ENCODE results near the gene PTGR3. TPM values are rescaled to one million over a fixed set of nuclear protein-coding genes. Genes with fewer than 3 reads are reported as not detected.

Gene PTGR3
- total RNA-seq, 1 experiment from 2014 or later: 9.3 TPM

DNA sequence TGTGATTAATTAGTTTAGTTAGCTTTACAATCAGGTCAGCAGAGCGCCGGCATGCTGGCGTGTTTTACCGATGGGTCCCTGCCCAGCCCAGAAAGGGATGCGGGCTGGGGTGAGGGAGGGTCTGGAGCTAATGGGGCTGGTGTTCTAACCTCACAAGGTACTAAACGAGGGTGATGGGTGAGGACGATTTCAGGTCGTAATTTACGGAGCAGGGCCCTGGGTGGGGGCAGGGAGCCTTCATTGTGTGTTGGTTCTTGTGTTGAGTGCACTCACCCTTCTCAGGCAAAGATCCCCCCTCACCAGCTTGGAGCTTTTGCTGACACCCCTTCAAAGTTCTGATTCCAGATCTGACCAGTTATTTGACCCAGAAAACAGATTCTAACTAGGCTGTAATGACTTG is 39.5 kb downstream of the PTGR3 start:
- no peak for DNase-seq
- intact Hi-C loops (cut with micrococcal nuclease; ENCODE audit: unreplicated experiment): no loop called here
- Mint-ChIP-seq H3K36me3 (ENCODE audit: insufficient read depth, unreplicated experiment) (no peaks in the 10 kb centered on the region), H3K27me3 (ENCODE audit: insufficient read depth, unreplicated experiment) (no peaks in the 10 kb centered on the region), H3K9me3 (ENCODE audit: unreplicated experiment) (no peaks in the 10 kb centered on the region), H3K4me3 (ENCODE audit: unreplicated experiment) (no peak overlapping the region), H3K27ac (ENCODE audit: unreplicated experiment) (no peak overlapping the region), H3K4me1 (ENCODE audit: low read depth, unreplicated experiment) (no peaks in the 10 kb centered on the region)
- H3K4me1 ChIP-seq: no peaks in the 10 kb centered on the region
- no TSS peak for BruUV-seq (replicated peaks)
- POLR2A ChIA-PET: no interaction called here
- H3K9me3 ChIP-seq: no peaks in the 10 kb centered on the region
- no peaks in the 10 kb centered on the region for H3K27me3 ChIP-seq (replicated peaks; ENCODE audit: control insufficient read depth, insufficient read depth, low read length)
- TF ChIP-seq, protein P1, sequence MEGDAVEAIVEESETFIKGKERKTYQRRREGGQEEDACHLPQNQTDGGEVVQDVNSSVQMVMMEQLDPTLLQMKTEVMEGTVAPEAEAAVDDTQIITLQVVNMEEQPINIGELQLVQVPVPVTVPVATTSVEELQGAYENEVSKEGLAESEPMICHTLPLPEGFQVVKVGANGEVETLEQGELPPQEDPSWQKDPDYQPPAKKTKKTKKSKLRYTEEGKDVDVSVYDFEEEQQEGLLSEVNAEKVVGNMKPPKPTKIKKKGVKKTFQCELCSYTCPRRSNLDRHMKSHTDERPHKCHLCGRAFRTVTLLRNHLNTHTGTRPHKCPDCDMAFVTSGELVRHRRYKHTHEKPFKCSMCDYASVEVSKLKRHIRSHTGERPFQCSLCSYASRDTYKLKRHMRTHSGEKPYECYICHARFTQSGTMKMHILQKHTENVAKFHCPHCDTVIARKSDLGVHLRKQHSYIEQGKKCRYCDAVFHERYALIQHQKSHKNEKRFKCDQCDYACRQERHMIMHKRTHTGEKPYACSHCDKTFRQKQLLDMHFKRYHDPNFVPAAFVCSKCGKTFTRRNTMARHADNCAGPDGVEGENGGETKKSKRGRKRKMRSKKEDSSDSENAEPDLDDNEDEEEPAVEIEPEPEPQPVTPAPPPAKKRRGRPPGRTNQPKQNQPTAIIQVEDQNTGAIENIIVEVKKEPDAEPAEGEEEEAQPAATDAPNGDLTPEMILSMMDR (IDR thresholded peaks at IDR 0.05; ENCODE audit: insufficient read depth in 1 of 2, low read depth in 1 of 2, low read length in 1 of 2, severe bottlenecking in 1 of 2, unreplicated experiment in 1 of 2): no peak
- no peak overlapping the region for H3K4me3 ChIP-seq (ENCODE audit: low read depth, low read length)
- CTCF ChIA-PET: no interaction called here
- no peaks in the 10 kb centered on the region for H3K36me3 ChIP-seq (ENCODE audit: control insufficient read depth, insufficient read depth, low read length)

DNA sequence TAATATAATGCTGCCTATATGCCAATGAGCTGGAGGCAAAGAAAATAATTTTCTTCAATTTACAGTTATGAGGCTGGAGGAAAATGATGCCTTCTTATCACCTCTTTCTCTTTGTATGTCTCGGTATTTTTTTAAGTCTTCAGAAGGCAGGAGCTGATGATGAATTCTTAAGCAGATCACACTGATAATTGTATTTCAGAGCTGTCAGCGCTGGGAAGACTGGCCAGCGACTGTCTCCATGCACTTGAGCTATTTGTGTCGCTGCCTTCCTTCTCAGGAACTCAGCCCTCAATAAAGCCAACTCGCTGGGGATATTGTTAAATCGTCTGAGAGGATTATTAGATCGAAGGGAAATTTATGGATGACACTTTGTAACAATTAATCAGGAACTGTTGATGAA is 40.3 kb downstream of the PTGR3 start:
- no peaks in the 10 kb centered on the region for H3K36me3 ChIP-seq (ENCODE audit: control insufficient read depth, insufficient read depth, low read length)
- H3K9me3 Mint-ChIP-seq (ENCODE audit: unreplicated experiment): no peaks in the 10 kb centered on the region
- H3K9me3 ChIP-seq: no peaks in the 10 kb centered on the region
- no peaks in the 10 kb centered on the region for H3K36me3 Mint-ChIP-seq (ENCODE audit: insufficient read depth, unreplicated experiment)
- no peak overlapping the region for H3K4me3 ChIP-seq (ENCODE audit: low read depth, low read length)
- H3K4me1 ChIP-seq: no peaks in the 10 kb centered on the region
- no peak for DNase-seq
- no peak overlapping the region for H3K27ac Mint-ChIP-seq (ENCODE audit: unreplicated experiment)
- H3K27me3 ChIP-seq (replicated peaks; ENCODE audit: control insufficient read depth, insufficient read depth, low read length): no peaks in the 10 kb centered on the region
- ChIA-PET POLR2A (no interaction called here), CTCF (no interaction called here)
- H3K27me3 Mint-ChIP-seq (ENCODE audit: insufficient read depth, unreplicated experiment): no peaks in the 10 kb centered on the region
- no peaks in the 10 kb centered on the region for H3K4me1 Mint-ChIP-seq (ENCODE audit: low read depth, unreplicated experiment)
- no peak overlapping the region for H3K4me3 Mint-ChIP-seq (ENCODE audit: unreplicated experiment)
- intact Hi-C loops (cut with micrococcal nuclease; ENCODE audit: unreplicated experiment): no loop called here
- TF ChIP-seq, protein P1 (IDR thresholded peaks at IDR 0.05; ENCODE audit: insufficient read depth in 1 of 2, low read depth in 1 of 2, low read length in 1 of 2, severe bottlenecking in 1 of 2, unreplicated experiment in 1 of 2): no peak
- no TSS peak for BruUV-seq (replicated peaks)

- Mint-ChIP-seq H3K27ac (ENCODE audit: unreplicated experiment) (no peak overlapping the region), H3K4me1 (ENCODE audit: low read depth, unreplicated experiment) (no peaks in the 10 kb centered on the region), H3K9me3 (ENCODE audit: unreplicated experiment) (no peaks in the 10 kb centered on the region), H3K27me3 (ENCODE audit: insufficient read depth, unreplicated experiment) (no peaks in the 10 kb centered on the region), H3K36me3 (ENCODE audit: insufficient read depth, unreplicated experiment) (no peaks in the 10 kb centered on the region), H3K4me3 (ENCODE audit: unreplicated experiment) (no peak overlapping the region)
- Histone ChIP-seq H3K4me1 (no peaks in the 10 kb centered on the region), H3K36me3 (ENCODE audit: control insufficient read depth, insufficient read depth, low read length) (no peaks in the 10 kb centered on the region), H3K27me3 (replicated peaks; ENCODE audit: control insufficient read depth, insufficient read depth, low read length) (no peaks in the 10 kb centered on the region), H3K4me3 (ENCODE audit: low read depth, low read length) (no peak overlapping the region), H3K9me3 (no peaks in the 10 kb centered on the region)
- ChIA-PET CTCF (no interaction called here), POLR2A (no interaction called here)
- DNase-seq: no peak
- intact Hi-C loops (cut with micrococcal nuclease; ENCODE audit: unreplicated experiment): no loop called here
- TF ChIP-seq, protein P1 (IDR thresholded peaks at IDR 0.05; ENCODE audit: insufficient read depth in 1 of 2, low read depth in 1 of 2, low read length in 1 of 2, severe bottlenecking in 1 of 2, unreplicated experiment in 1 of 2): no peak
- no TSS peak for BruUV-seq (replicated peaks)
Measured at GRCh38 chr18:75167759-75168618, 41.0 kb downstream of the PTGR3 start.
